ENCODE results near the gene CIDEB.
A peak's percentile ranks its signal among the peaks of the same experiment; 100 is the strongest.
"Not testable (repeated sequence)": the region's sequence is repeated elsewhere in the genome, so short reads cannot be mapped to it uniquely, and the experiment has no call there.

Gene CIDEB

GRCh38 chr14:24307575-24308341 lies at the start of gene CIDEB:
TSS of gene CIDEB (minus strand) at chr14:24307977. CDS start at chr14:24307858, 119 bp downstream.
- DNase-seq, result peak; percentile 48 to 55

- DNase-seq, result no peak
These were observed 48.4 kb upstream of the CIDEB start for GRCh38 chr14:24356208-24356607.

DNA sequence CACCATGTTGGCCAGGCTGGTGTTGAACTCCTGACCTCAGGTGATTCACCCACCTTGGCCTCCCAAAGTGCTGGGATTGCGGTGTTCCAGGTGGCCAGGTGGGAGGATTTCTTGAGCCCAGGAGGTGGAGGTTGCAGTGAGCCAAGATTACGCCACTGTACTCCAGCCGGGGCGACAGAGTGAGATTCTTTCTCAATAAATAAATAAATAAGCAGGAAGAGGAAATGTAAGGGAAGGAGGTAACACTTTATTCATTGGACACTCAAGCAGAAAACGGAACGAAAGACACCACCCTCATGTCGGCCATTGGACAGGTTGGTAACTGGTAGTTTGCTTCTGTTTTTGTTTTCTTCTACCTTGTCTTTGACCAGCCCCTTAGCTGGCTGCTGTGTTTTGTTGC lies 47.2 kb upstream of the CIDEB start:
- DNase-seq, result no peak

DNA sequence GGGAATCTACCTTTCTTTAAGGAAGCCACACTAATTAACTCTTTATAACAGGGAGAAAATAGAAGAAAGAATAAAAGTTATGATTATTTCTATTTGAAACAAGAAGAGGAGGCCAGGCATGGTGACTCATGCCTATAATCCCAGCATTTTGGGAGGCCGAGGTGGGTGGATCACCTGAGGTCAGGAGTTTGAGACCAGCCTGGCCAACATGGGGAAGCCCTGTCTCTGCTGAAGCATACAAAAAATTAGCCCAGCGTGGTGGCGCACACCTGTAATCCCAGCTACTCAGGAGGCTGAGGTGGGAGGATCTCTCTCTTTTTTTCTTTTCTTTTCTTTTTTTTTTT lies 46.7 kb upstream of the CIDEB start:
- not testable (repeated sequence) for DNase-seq

DNA sequence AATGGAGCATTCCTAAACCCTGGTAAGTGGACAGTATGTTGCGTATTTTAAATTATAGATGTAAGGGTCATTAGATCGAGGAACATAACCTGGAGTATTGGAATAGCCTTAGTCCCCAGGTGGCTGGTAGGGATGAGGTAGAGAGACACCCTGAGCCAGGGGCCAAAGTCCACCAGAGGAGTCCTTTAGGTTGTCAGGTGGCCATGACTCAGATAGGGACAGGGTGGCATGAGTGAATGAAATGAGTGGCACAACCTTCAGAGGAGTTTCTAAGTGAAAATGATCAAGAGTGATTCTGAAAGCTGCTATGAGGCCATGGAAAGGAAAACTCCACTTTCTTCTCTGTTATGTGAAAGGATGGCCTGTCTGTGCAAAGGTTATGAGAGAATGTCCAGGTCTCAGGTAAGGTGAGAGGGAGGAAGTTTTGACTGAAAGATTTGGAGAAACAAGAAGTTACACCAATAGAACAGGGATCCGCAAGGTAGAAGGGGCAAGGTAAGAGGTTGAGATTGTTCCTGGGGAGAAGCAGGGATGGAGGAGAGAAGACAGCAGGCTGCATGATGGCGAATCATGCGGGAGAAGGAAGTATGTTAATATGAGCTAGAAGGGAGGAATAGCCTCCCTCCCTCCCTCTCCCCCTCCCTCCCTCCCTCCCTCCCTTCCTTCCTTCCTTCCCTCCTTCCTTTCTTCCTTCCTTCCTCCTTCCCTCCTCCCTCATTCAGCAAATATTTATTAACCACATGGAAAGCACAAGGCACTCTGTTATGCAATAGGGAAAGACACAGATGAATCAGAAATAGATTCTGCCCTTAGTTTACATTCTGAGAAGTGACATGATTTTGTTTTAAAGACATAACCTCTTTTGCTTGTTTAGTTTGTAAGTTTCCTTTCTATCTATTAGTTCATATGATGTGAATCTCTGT lies 46.0 kb upstream of the CIDEB start:
- DNase-seq, result no peak

GRCh38 chr14:24351517-24351916 lies 43.7 kb upstream of the CIDEB start:
- no peak for DNase-seq

- DNase-seq, result no peak
These were observed 42.0 kb upstream of the CIDEB start for GRCh38 chr14:24349742-24350141.

DNA sequence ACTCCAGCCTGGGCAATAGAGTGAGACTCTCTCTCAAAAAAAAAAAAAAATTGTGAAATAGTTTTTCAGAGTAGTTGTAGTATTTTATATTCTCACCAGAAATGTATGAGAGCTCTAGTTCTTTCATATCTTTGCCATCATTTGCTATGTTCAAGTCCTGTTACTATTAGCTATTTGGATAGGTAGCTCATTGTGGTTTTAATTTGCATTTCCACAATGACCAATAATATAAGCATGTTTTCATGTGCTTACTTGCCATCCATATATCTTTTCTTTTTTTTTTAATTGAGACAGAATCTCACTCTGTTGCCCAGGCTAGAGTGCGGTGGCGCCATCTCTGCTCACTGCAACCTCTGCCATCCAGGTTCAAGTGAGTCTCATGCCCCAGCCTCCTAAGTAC lies 40.4 kb upstream of the CIDEB start:
- no peak for DNase-seq

DNA sequence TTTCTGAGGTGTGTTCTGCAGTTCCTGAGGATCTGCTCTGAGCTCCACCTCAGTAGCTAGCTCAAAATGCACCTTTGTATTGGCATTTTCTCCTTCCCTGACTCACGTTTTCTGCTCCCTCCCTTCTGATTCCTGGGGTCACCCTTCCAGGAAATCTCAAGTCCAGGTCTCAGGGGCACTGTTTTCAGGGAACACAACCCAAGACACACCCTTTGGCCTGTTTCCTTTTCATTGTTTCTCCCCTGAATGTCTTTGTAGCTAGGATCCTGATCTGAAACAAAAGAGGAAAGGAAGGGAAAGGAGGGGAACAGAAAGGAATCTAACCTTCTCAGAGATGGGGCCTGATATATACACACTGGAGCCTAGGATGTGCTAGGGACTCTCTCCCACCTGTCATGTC lies 39.4 kb upstream of the CIDEB start:
- DNase-seq, result no peak

DNA sequence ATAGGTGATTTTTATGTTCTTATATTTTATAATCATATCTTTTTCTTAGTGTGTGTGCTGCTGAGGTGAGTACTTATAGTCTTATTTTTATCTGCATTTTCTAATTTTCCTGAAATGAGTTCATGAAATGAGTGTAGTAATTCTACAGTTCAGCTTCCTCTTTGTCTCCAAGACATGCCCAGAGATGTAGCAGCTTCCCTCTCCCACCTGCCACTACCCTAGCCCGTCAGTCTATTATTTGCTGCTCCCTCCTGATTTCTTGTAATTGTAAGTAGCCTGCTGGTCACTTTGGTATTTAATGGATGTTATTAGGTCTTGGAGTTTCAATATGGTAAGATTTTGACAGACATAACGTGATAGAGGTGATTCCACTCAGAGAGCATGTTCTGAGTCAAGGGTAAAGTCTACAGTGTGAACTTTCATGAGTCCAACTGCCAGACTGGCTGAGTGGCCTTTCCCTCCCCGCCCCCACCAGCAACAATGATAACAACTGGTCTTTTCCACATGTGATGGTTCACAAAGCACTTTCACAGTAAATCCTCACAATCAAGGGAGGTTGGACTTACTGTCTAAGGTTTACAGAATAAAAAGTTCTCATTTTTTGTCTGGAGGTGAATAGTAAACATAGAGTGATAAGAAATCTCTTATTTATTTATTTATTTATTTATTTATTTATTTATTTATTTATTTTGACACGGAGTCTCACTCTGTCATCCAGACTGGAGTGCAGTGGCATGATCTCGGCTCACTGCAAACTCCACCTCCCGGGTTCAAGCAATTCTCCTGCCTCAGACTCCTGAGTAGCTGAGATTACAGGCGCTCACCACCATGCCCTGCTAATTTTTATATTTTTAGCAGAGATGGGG lies 36.3 kb upstream of the CIDEB start:
- DNase-seq, result no peak

- no peak for DNase-seq
These were observed 35.1 kb upstream of the CIDEB start for GRCh38 chr14:24342889-24343288.

- DNase-seq, result no peak
These were observed 32.8 kb upstream of the CIDEB start for GRCh38 chr14:24340606-24341005.

DNA sequence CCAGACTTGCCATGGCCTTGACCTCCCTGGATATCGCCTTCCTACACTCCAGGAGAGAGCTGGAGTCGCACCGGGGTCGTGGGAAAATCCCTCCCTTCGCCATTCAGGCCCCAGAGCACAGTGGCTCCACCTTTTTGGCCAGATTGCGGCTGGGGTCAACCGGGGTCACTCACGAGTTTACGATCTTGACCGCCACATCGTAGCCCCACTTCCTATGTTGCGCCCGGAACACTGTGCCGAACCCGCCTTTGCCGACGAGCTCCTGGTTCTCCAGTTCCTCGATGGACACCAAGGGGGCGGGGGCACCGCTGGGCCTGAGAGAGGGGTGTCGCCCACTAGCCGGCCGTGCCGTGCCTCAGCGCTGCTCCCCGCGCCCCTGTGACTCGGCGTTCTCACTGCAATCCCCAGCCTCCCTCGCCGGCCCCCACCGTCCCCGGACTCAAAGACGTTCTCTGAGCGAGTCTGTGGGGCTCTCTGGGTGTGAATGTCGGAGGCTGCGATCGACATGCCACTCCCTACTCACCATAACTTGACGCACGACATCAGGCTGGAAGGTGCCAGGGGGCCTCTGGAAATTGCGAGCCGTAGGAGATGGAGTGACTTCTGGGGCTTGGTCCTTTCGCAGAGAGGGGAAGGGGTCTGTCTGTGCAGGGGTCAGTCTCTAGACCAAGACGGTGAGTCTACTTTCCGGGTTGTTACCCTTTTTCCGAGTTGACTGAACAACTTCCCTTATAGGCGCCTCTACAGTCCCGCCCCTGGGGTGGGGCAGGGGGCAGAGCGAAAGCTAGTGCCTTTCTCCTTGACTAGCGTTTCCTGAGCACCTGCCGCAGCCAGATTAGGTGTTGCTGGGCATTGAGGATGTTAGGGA lies 31.7 kb upstream of the CIDEB start, which contains the start of gene RIPK3:
Gene RIPK3 (minus strand): TSS at position 708 of the 868 bp plus-strand sequence. CDS start 165 bp downstream, at position 543.
- DNase-seq, result peak; percentile 67 to 68

DNA sequence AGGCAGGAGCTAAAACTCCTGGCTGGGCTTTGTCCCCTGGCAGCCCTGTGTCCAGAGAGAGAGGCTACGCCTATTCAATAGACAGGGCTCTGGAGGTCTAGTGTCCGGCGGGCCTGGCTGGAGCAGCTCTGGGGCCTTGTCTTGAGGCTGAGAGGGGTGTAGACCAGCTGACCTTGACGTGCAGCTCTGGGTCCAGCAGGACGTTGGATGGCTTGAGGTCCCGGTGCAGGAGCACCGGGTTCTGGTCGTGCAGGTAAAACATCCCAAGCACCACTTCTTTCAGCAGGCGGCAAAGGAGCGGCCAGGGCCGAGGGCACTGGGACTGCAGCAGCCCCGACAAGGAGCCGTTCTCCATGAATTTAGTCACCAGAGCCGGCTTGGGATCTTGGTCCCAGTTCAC lies 31.1 kb upstream of the CIDEB start:
- DNase-seq, result no peak

DNA sequence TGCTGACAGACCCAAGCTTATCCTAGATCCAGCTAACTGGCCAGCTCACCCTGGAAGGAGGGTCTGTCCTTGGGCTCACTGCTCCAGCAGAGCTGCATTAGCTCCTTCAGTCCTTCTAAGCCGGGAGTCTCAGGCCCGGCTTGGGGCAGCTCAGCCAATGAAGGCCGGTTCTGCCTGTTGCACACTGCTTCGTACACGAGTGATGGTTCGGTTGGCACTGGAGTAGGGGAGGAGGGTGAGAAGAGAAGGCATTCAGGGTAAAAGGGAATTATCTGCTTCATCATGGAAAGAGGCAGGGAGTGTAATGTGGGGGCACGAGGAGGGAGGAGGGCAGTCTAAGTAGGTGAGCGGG lies 30.0 kb upstream of the CIDEB start:
- DNase-seq, result no peak

DNA sequence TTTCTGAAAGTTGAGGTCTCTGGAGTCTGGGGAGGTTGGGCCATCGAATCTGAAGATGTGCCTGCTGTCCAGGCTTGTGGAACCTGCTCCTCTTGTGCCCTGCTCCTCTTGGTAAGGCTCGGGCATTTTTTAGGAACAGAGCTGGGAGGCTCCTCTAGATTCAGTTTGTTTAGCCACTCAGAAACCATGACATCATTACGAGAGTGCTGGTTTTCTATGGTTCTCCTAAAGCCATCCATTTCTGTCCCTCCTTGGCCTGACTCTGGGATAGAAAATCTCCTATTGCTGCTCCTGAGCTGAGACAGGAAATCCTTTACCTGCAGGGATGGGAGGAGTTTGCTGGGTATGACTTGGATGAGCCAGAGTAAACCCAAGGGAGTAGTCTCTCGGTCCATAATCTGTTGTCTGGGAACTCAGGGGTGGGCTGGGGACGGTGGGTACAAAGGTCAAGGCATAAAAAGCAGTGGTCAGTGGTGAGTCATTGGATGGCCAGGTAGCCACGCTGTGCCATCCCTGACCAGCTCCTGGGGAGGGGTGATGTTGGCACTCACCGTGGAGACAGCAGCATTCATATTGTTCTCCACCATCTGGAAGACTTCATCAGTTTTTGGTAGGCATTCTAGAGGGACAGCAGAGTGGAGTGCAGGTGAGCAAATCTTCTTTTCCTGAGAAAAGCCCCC lies 29.5 kb upstream of the CIDEB start:
- DNase-seq, result no peak

DNA sequence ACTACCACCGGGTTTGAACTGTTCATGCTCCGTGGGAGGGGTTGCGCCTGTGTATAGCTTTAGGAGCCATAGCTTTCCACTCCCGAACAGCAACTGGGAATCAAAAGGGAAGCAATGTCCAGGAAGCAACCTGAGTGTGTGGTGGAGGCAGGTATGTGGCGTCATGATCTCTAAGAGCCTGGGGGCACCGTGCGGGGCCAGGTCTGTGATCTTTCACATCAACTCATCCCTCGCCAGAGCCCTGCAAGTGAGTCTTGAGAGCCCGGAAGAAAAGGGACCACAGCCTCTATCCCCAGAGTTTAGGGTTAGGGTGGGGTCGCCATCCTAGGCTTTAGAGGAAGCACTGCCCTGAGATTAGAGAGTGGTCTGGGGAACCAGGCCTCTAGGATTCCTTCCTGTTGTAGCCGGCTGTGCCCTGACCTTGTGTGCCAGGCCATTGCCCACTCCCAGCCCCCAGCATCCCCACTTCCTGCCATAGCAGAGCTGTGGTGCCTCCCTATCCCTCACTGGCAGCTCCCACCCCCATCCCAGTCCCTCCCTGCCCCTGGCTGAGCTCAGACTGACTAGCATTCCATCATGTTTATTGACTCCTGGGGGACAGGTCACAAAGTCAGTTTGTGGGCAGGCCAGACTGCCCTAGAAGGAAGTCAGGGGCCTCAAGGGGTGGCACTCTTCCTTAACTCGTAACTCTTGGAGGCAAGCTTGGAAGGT lies 27.8 kb upstream of the CIDEB start:
- no peak for DNase-seq

- DNase-seq, result no peak
These were observed 26.9 kb upstream of the CIDEB start, which contains the start of gene ADCY4 for GRCh38 chr14:24334431-24335291. TSS of gene ADCY4 (minus strand) at chr14:24335071. CDS start at chr14:24334652, 419 bp downstream.

DNA sequence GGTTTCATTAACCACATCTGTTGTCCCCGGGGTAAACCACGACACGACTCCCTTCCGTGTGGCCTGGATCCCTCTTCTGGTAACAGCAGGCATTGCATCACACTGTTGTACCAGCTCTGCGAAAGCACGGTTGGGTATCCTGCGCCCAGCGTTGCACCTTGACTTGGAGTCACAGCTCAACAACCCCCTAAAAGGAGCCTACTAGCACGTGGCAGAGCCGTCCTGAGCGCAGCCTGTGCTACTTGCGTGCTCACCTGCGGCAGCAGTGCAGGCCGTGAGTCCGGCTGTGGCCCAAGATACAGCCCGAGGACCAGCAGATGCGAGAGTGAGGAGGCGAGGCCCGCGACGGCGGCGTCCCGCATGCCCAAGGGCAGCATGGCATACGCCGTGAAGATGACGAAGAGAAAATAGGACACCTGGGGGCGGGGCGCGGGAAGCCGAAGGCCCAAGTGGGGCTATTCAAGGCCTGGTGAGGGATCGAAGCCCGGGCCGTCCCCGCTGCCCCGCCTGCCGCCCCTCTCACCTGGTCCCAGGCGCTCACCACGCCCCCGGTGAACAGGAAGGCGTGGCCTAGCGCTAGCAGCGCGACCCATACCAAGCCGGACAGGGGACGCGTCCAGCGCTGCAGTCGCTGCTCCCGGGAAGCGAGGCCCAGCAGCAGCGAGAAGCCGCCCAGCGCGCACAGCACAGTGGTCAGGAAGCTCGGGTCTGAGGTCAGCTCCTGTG lies 24.7 kb upstream of the CIDEB start:
- DNase-seq, result peak; percentile 85

Data from activated CD4-positive, alpha-beta T cell treated with anti-CD3 and anti-CD28 coated beads, Interleukin-2, amount 50 U/mL, for 4 hours (primary cell).